Right atrium auricular region (tissue), 2 donors: Measurements from ENCODE around the gene KRTAP5-5. TPM values are rescaled to one million over a fixed set of nuclear protein-coding genes. Genes with fewer than 3 reads are reported as not detected.

Source experiments
- DNase-seq: peaks from one replicate; pipeline ENCODE4 v3.0.0-alpha.2; 2019; ENCODE audit warnings: low spot score
- H3K27ac ChIP-seq, 2 donors: fragments of 200-600 bp; sonication (generic); 1 replicate in 1 of 2; 2 replicates in 1 of 2; pipeline ENCODE4 v1.5.1; 2016 to 2019
- H3K27me3 ChIP-seq, 2 donors: fragments of 200-600 bp; sonication (generic); one replicate each; pipeline versions ENCODE4 v1.5.1 to v1.6.0; 2017 to 2019
- H3K36me3 ChIP-seq: fragments of 200-600 bp; sonication (generic); one replicate; pipeline ENCODE4 v1.5.1; 2016
- H3K4me1 ChIP-seq, 2 donors: fragments of 200-600 bp; sonication (generic); one replicate each; pipeline versions ENCODE4 v1.5.1 to v1.6.0; 2017 to 2019
- H3K4me3 ChIP-seq, 2 donors: fragments of 200-600 bp; sonication (generic); 1 replicate in 1 of 2; 2 replicates in 1 of 2; pipeline ENCODE4 v1.5.1; 2017 to 2019; ENCODE audit warnings: mild to moderate bottlenecking in 1 of 2, moderate library complexity in 1 of 2
- H3K9me3 ChIP-seq, 2 donors: fragments of 200-600 bp; sonication (generic); one replicate each; pipeline ENCODE4 v1.5.1; 2019
- CTCF ChIP-seq, 2 donors: fragments of 200-600 bp; sonication (generic); IDR thresholded peaks; one replicate each; pipeline ENCODE4 v1.5.1; 2019; ENCODE audit warnings: antibody characterized with exemption in 2 of 2
- total RNA-seq, 2 donors: library from RNA; depleted of rRNA; stranded (reverse); fragments of >200 nt; gene quantifications; one replicate each; pipeline ENCODE4 v1.1.0, GENCODE V29; 2016

KRTAP5-5 gene
- total RNA-seq, 2 donors from 2014 or later = not detected

GRCh38 chr11:1608363-1608762 is 21.2 kb upstream of the KRTAP5-5 start, which contains the start of gene KRTAP5-3:
TSS of gene KRTAP5-3 (minus strand) at chr11:1608463. CDS start at chr11:1608385, 78 bp downstream.
- Histone ChIP-seq H3K36me3 (no peaks in the 10 kb centered on the region), H3K4me3 (no peak within 1 kb of the TSS), H3K9me3 (no peaks in the 10 kb centered on the region), H3K27me3 (no peaks in the 10 kb centered on the region), H3K4me1 (peaks cover 0 to 7% of the 10 kb centered on the region in 2 donors), H3K27ac (no peak within 1 kb of the TSS)
- no peak for DNase-seq
- no peak for TF ChIP-seq CTCF (IDR thresholded peaks at IDR 0.05)

- H3K27me3 ChIP-seq = no peaks in the 10 kb centered on the region
- no peak for DNase-seq
- TF ChIP-seq CTCF (IDR thresholded peaks at IDR 0.05) = no peak
- no peak overlapping the region for H3K27ac ChIP-seq
- H3K4me3 ChIP-seq = no peak overlapping the region
- no peaks in the 10 kb centered on the region for H3K9me3 ChIP-seq
- H3K4me1 ChIP-seq = no peaks in the 10 kb centered on the region
- H3K36me3 ChIP-seq = no peaks in the 10 kb centered on the region
Observed at GRCh38 chr11:1618231-1618630, 11.3 kb upstream of the KRTAP5-5 start.

GRCh38 chr11:1619449-1619848 is 10.1 kb upstream of the KRTAP5-5 start:
- Histone ChIP-seq H3K27me3 (no peaks in the 10 kb centered on the region), H3K27ac (no peak overlapping the region), H3K4me1 (no peaks in the 10 kb centered on the region), H3K4me3 (no peak overlapping the region), H3K9me3 (no peaks in the 10 kb centered on the region), H3K36me3 (no peaks in the 10 kb centered on the region)
- TF ChIP-seq CTCF (IDR thresholded peaks at IDR 0.05) = no peak
- DNase-seq = no peak

- H3K27me3 ChIP-seq = no peaks in the 10 kb centered on the region
- H3K9me3 ChIP-seq = no peaks in the 10 kb centered on the region
- no peaks in the 10 kb centered on the region for H3K4me1 ChIP-seq
- no peak for DNase-seq
- TF ChIP-seq CTCF (IDR thresholded peaks at IDR 0.05) = no peak
- no peaks in the 10 kb centered on the region for H3K36me3 ChIP-seq
- no peak within 1 kb of the TSS for H3K4me3 ChIP-seq
- no peak within 1 kb of the TSS for H3K27ac ChIP-seq
Observed at GRCh38 chr11:1622086-1622485, 7.5 kb upstream of the KRTAP5-5 start, which contains the start of gene KRTAP5-4. TSS of gene KRTAP5-4 (minus strand) at chr11:1622138. CDS start at chr11:1622093, 45 bp downstream.

- no peaks in the 10 kb centered on the region for H3K9me3 ChIP-seq
- no peaks in the 10 kb centered on the region for H3K27me3 ChIP-seq
- DNase-seq = no peak
Observed at GRCh38 chr11:1623716-1624115, 5.9 kb upstream of the KRTAP5-5 start.

More at GRCh38 chr11:1623716-1624115, 5.9 kb upstream of the KRTAP5-5 start:
- TF ChIP-seq CTCF (IDR thresholded peaks at IDR 0.05) = no peak
- Histone ChIP-seq H3K36me3 (no peaks in the 10 kb centered on the region), H3K4me1 (no peaks in the 10 kb centered on the region), H3K27ac (no peak overlapping the region), H3K4me3 (no peak overlapping the region)
